ENCODE results near the gene NLRX1. TPM values are rescaled to one million over a fixed set of nuclear protein-coding genes. Genes with fewer than 3 reads are reported as not detected.
A peak's percentile ranks its signal among the peaks of the same experiment; 100 is the strongest.
"Not testable (repeated sequence)": the region's sequence is repeated elsewhere in the genome, so short reads cannot be mapped to it uniquely, and the experiment has no call there.

The NLRX1 gene
- total RNA-seq, 1 donor from 2014 or later: 10.6 TPM

- Histone ChIP-seq H3K36me3 (ENCODE audit: control insufficient read depth, insufficient read depth, low read length) (no peaks in the 10 kb centered on the region), H3K27me3 (ENCODE audit: control insufficient read depth, insufficient read depth, low read length) (no peaks in the 10 kb centered on the region), H3K4me3 (ENCODE audit: low read depth, low read length) (no peak overlapping the region)
- no peak for DNase-seq (ENCODE audit: low read depth)
- TF ChIP-seq CTCF (IDR thresholded peaks at IDR 0.05; ENCODE audit: insufficient read depth, low read length, poor library complexity, severe bottlenecking): no peak
These were observed 30.4 kb downstream of the NLRX1 start for GRCh38 chr11:119198925-119199324.

- H3K27me3 ChIP-seq (ENCODE audit: control insufficient read depth, insufficient read depth, low read length); DNase-seq (ENCODE audit: low read depth); H3K4me3 ChIP-seq (ENCODE audit: low read depth, low read length); H3K36me3 ChIP-seq (ENCODE audit: control insufficient read depth, insufficient read depth, low read length): not testable (repeated sequence)
These were observed 32.7 kb downstream of the NLRX1 start for GRCh38 chr11:119201236-119201635.

GRCh38 chr11:119202554-119202953 lies 34.0 kb downstream of the NLRX1 start:
- no peak for TF ChIP-seq CTCF (IDR thresholded peaks at IDR 0.05; ENCODE audit: insufficient read depth, low read length, poor library complexity, severe bottlenecking)
- Histone ChIP-seq H3K27me3 (ENCODE audit: control insufficient read depth, insufficient read depth, low read length) (no peaks in the 10 kb centered on the region), H3K36me3 (ENCODE audit: control insufficient read depth, insufficient read depth, low read length) (no peaks in the 10 kb centered on the region), H3K4me3 (ENCODE audit: low read depth, low read length) (no peak overlapping the region)
- DNase-seq (ENCODE audit: low read depth): no peak

GRCh38 chr11:119204066-119204465 lies 35.5 kb downstream of the NLRX1 start:
- TF ChIP-seq CTCF (IDR thresholded peaks at IDR 0.05; ENCODE audit: insufficient read depth, low read length, poor library complexity, severe bottlenecking): no peak
- Histone ChIP-seq H3K4me3 (ENCODE audit: low read depth, low read length) (no peak overlapping the region), H3K36me3 (ENCODE audit: control insufficient read depth, insufficient read depth, low read length) (no peaks in the 10 kb centered on the region), H3K27me3 (ENCODE audit: control insufficient read depth, insufficient read depth, low read length) (no peaks in the 10 kb centered on the region)
- no peak for DNase-seq (ENCODE audit: low read depth)

- Histone ChIP-seq H3K4me3 (ENCODE audit: low read depth, low read length) (no peak overlapping the region), H3K27me3 (ENCODE audit: control insufficient read depth, insufficient read depth, low read length) (no peaks in the 10 kb centered on the region), H3K36me3 (ENCODE audit: control insufficient read depth, insufficient read depth, low read length) (no peaks in the 10 kb centered on the region)
- TF ChIP-seq CTCF (IDR thresholded peaks at IDR 0.05; ENCODE audit: insufficient read depth, low read length, poor library complexity, severe bottlenecking): no peak
- DNase-seq (ENCODE audit: low read depth): no peak
These were observed 36.6 kb downstream of the NLRX1 start for GRCh38 chr11:119205080-119205479.

GRCh38 chr11:119205574-119206510 lies 37.3 kb downstream of the NLRX1 start, which contains the start of gene CBL:
Gene CBL (plus strand): TSS chr11:119206339. CDS start chr11:119206418, 79 bp downstream.
- no peaks in the 10 kb centered on the region for H3K36me3 ChIP-seq (ENCODE audit: control insufficient read depth, insufficient read depth, low read length)
- DNase-seq (ENCODE audit: low read depth): peak; percentile 61
- no peaks in the 10 kb centered on the region for H3K27me3 ChIP-seq (ENCODE audit: control insufficient read depth, insufficient read depth, low read length)
- TF ChIP-seq CTCF (IDR thresholded peaks at IDR 0.05; ENCODE audit: insufficient read depth, low read length, poor library complexity, severe bottlenecking): peak; percentile 91
- H3K4me3 ChIP-seq (ENCODE audit: low read depth, low read length): peak within 1 kb of the TSS; percentile 97
